RCC 7860 (cell line): ENCODE data around the gene HDAC11.
"Not testable (repeated sequence)": the region's sequence is repeated elsewhere in the genome, so short reads cannot be mapped to it uniquely, and the experiment has no call there.

Source experiments
- DNase-seq: peaks from one replicate; pipeline ENCODE4 v3.0.0-alpha.2; 2015; ENCODE audit warnings: low spot score
- FAIRE-seq: peaks from 2 replicates; lab custom pipeline; 2012; peaks lifted over from hg19 to GRCh38; lab: Jason Lieb, UNC

Gene HDAC11

DNA sequence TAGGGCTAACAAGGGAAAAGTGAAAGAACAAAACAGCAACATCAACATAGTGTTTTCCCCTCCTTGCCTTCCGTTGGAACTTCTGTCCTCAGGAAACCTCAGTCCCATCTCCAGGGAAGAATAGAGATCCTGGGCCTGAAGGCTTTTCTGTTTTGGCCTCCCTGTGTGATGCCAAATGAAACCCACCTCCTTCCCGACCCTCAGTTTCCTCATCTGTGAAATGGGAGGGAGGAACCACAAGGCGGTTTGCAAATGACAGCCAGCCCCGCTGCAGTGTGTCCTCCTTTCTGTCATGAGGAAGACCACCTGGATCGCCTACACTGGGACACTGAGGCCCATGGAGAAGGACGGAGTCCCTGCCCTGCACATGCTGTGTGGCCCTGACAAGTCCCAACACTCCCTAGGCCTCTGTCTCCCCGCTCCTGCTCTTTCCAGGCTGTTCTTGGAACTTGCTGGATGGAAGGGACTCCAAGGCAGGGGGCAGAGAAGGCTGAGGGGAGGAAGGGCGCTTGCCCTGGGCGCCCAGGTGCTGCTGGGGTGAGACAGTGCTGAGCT is 40.3 kb downstream of the HDAC11 start:
- DNase-seq (no peak), FAIRE-seq (no peak)

DNA sequence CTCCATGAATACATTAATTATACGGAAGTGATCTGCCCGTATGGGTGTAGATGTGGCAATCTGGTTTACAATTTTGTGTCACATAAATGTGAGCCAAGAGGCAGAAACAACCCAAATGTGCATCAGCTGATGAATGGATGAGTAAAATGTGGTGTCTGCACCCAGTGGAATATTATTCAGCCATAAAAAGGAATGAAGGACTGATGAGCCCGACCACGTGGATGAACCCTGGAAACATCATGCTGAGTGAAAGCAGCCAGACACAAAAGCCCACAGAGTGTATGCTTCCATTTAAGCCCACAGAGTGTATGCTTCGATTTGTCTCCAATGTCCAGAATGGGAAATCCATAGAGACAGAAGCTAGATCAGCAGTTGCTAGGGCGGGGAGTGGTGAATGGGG is 41.2 kb downstream of the HDAC11 start:
- DNase-seq (no peak), FAIRE-seq (no peak)

DNA sequence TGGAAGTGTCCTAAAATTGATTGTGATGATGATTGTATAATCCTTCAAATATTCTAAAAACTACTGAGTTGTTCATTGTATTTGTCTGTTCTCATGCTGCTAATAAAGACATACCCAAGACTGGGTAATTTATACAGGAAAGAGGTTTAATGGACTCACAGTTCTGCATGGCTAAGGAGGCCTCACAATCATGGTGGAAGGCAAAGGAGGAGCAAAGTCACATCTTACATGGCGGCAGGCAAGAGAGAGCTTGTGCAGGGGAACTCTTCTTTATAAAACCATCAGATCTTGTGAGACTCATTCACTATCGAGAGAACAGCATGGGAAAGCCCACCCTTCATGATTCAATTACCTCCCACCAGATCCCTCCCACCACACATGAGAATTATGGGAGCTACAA is 41.6 kb downstream of the HDAC11 start:
- DNase-seq, FAIRE-seq: not testable (repeated sequence)

DNA sequence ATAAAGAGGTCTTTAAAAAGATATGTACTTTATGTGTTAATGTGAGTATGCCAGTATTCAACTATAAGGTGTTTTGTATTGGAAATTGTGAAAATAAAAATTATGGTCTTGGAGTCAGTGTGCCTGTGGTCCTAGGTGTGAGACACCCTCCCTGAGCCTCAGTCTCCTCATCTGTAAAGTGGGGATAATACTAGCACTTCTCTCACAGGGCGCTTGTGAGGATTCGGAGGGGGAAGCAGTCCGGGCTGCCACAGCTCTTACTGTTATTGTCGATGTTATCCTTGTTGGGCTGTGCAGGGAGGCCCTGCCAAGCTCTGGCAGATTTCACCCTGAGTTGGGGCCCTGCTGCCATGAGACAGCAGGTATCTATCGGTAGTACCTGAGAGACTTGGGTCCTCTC is 42.1 kb downstream of the HDAC11 start:
- no peak for FAIRE-seq
- no peak for DNase-seq

DNA sequence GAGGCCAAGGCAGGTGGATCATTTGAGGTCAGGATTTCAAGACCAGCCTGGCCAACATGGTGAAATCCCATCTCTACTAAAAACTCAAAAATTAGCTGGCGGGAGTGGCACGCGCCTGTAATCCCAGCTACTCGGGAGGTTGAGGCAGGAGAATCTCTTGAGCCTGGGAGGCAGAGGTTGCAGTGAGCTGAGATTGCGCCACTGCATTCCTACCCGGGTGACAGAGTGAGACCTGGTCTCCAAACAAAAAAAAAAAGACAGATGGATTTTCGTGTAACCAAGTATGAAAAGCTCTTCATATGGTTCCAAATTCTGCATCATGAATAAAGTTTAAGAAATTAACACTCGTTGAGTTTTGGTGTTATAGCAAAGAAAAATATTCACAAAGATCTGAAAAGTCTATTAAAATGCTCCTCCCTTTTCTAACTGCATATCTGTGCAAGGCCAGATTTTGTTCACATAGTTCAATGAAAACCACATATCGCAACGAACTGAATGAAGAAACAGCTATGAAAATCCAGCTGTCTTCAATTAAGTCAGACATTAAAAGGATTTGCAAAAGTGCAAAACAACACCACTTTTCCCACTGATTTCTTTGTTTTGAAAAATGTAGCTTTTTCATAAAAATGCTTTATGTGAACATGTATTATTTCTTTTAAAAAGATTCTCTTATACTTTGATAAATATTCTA is 45.0 kb downstream of the HDAC11 start:
- DNase-seq (no peak), FAIRE-seq (no peak)

DNA sequence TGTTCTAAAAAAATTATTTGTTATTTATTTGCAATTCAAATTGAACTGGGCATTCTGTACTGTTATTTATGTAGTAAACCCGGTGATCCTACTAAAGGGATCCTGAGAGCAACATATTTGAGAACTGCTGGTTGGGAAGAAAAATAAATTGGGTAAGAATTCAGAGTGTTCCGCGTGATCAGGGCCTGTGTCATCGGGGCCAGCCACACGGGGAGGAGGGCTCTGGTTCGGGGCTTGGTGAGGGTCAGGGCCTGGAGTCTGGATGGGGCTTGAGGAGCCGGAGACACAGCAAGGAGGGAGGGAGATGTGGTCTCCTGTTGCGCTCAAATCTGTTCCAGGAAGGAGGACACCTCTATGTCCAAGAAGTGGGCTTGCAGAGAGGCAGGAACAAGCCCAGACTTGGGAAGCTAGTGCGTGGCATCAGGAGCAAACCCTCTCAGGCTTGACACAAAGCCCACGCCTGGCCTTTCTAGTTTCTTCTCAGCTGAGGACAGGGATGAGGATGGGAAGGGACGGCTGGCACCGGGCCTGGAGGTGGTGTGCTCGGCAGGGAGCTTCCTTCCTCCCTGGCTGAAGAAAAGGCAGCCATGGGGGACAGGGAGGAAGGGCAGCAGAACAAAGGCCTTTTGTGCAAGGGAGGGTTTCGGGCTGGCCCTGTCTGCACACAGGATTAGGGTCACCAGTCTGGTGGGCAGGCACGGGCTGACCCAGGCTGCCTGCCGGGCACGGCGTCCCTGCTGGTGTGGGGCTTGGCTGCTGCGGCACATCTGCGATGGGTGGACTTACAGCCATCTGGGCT is 45.9 kb downstream of the HDAC11 start:
- no peak for FAIRE-seq
- no peak for DNase-seq

DNA sequence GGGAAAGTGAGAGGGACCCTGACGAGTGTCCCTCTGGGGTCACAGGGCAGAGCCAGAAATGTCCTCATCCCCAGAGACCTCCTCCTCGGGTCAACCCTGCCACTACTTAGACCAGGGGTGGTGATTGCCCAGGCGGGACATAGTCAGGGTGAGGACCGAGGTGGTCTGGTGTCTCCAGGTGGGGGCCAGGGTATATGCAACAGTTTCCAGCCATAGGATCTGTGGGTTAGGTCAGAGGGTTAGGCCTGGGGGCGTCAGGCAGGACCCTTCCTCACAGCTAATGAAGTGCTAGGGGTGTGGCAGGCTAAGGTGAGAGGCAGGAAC is 46.5 kb downstream of the HDAC11 start:
- FAIRE-seq, result no peak
- no peak for DNase-seq

DNA sequence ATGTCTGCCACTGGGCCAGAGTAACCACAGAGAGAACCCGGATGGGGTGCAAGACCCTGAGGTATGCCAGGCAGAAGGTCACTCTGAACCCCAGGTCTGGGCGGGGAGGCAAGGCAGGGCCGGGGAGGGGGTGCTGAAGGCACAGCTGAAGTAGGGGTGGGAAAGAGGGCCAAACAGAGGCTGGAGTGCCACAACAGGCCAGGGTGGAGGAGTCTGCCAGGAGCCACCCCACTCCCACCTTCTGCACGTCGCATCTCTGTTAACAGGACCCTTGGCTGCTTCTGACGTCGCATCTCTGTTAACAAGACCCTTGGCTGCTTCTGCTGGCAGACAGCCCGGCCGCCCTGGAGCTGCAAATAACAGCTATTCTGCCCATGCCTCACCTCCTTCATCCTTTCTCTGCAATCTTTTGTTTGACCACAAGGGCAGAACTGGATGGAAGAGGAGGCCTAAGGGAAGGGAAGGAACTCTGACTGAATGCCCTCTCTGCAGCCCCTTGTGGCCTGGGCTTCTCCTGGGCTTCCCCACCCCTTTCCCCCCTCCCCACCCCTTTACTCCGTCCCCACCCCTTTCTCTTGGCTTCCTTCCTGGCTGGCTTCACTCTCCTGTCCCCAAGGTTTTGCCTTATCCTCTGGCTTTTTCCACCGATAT is 48.2 kb downstream of the HDAC11 start:
- no peak for DNase-seq
- FAIRE-seq, result no peak

DNA sequence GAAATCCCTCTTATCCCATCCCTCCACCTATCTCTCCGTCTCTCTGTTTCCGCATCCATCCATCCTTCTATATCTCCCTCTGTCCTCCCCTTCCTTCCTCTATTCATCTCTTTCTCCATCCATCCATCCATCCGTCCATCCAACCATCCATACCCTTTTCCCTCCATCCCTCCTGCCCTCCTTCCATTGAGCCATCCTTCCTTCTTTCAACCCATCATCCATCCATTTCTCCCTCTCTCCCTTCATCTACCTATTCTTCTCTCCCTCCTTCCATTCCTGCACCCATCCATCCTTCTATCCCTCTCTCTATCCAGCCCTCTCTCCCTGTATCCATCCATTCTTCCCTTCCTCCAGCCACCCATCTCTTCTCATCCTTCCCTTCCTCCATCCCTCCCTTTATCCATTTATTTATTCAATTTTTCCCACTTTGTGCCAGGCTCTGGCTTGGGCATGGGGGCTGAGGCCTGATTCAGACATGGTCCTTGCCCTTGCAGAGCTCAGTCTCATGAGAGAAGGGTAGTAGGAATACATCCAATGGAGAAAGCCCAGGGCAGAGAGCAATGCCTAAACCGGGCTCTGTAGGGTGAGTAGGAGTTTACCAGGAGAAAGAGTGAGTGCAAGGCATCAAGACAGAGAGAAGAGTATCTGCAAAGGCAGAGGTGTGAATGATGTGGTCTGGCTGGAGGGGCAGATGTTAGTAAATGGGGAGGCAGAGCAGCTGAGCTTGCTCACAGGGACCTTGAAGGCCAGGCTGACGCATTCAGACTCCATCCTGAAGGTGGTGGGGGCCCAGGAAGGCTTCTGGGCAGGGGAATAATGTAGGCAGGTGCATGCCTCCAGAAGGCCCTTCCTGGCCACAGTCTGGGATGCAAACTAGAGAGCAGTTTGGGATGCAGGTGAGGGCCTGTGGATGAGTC is 49.3 kb downstream of the HDAC11 start:
- FAIRE-seq (no peak), DNase-seq (no peak)

DNA sequence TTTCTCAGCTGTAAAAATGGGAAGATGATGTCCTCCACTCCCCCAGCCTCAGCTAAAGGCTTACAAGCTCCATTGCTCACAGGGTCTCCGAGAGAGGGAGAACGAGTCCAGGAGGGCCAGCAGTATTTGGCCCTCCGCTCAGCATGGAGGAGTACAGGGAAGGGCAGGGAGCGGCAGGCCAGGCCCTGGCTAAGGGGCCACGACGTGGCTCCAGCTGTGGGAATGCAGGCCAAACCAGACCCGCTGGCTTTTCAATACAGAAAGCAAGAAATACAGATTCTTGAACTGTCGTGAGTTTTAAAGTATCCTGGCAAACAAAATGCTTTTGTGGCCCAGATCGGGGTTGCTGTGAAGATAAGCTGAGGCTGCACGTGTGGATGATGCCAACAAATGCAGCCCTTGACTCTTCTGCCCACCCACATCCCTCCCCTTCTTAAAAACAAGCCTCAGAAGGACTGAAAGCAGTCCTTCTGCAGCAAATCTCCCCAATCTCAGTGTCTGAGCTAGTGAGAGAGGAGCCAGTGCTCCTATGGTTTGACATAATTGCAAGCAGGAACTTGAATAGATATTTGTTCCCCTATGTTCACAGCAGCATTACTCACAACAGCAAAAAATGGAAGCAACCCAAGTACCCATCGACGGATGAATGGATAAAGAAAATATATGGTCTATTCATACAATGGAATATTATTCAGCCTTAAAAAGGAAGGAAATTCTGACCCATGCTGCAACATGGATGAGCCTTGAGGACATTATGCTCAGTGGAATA is 50.3 kb downstream of the HDAC11 start:
- FAIRE-seq (no peak), DNase-seq (no peak)

DNA sequence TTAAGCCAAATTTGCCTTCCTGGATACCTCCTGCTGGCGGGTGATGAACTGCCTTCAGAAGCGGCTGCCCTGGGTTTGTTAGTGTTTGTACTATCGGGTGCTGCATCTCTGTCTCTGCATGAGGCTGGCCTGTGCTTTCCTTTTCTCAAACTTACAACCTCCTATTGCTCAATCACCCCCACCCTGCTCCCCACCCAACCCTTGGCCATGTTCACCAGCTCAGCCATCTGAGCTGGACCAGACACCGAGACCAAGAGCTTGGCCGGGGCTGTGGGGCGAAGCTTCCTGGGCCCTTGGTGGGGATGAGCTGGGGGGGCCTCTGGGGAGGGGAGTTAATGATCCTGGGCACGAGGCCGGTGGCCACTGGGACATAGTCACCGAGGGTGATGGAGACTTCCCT is 52.0 kb downstream of the HDAC11 start:
- no peak for FAIRE-seq
- DNase-seq, result no peak

DNA sequence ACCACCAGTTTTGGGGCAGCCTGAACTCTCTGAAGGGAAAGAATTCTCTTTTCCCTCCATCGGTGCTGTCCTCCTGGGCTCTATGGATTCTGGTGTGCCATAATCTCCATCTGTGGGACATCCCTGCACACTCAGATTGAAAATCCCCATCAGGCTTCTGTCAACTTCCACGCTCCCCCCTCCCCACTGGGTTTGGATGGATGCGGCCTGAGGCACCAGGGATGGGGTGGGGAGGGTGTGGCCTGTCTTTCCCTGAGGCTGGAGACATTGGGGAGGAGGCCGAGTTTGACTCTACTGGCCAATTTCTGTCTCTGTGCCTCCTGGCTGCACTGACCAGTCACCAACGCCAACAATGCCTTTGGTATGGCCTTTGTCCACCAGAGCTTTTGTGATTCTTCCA is 52.5 kb downstream of the HDAC11 start:
- no peak for FAIRE-seq
- no peak for DNase-seq

DNA sequence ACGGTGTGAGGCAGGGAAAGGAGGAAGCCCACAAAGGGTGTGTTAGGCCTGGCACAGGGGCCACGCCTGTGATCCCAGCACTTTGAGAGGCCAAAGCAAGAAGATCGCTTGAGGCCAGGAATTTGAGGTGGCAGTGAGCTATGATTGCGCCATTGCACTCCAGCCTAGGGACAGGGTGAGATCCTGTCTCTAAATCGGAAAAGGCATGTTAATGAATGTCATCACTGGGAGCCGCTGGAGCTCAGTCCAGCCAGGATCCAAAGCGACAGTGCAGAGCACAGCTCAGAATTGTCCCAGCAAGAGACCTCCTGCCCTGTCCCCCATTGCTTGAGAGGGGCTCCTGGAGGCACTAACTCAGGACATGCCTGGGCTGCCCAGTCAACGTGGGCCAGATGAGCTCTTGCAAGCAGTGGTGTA is 53.8 kb downstream of the HDAC11 start:
- DNase-seq (no peak), FAIRE-seq (no peak)

DNA sequence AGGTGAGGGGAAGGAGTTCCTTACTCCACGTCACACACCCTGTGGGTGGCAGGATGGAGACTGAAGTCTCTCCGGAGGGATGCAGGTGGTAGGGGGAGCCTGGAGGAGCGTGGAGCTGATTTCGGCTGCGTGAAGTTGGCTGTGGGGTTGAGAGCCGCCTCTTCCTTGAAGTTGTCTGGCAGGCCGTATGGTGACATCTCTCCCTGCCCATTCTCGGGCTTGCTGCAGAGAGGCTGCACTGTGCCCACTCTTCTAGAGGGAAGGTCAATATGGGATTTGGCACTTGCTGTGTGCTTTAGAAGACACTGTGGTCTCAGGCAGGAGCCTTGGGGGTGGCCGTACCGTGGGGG is 55.4 kb downstream of the HDAC11 start:
- no peak for FAIRE-seq
- no peak for DNase-seq

DNA sequence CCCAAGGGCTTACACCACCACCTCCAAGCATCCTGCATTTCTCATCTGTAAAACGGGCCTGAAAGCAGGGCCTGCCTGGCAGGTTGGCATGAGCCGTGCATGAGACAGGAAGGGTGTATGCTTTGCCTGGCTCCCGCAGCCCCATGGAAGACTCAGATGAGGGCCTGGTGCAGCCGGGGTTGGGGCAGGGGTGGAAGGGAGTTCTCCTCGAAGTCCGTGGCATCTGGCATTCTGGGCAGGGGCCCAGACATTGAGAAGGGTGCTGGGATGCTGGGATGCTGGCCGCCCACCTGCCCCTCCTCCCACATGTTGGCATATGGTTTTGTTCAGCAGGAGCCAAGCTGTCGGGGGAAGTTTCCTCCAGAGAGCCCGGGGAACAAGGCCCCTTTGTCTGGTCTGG is 55.8 kb downstream of the HDAC11 start:
- no peak for DNase-seq
- FAIRE-seq, result no peak

DNA sequence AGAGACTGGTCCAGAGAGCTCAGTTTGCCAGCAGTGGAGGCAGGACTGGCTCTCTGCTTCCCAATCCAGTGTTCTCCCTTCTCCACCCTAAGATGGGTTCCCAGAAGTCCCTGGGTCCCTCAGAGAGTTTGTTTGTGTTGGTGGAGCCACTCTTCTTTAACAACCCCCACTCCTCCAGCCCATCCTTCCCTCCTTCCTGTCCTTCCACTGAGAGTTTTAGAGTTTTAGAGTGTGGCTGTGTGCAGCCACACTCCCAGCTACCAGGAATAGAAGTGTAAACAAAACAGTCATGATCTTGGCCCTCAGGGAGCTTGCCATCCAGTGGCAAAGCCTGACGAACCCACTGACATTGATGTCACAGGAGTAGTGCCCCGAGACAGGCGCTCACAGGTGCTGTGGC is 56.3 kb downstream of the HDAC11 start:
- FAIRE-seq, result no peak

DNA sequence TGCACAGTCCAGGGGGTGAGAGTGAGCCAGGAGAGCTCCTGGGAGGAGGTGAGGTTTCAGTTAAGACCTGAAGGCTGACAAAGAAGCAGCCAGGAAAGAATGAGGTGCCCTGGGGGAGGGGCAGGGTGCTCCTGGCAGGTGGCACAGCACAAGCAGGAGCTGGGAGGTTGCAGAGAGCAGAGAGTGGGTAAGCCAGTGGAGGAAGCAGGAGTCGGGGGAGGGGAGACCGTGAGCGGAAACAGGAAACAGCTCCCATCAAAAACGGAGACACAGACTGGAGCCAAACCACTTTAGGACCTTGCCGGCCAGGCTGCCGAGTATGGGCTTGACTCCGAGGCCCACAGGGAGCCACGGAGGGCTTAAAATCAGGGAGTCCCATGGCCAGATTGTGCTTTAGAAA is 56.7 kb downstream of the HDAC11 start:
- FAIRE-seq (no peak), DNase-seq (no peak)

More for the DNA sequence above, 56.3 kb downstream of the HDAC11 start:
- DNase-seq, result no peak

DNA sequence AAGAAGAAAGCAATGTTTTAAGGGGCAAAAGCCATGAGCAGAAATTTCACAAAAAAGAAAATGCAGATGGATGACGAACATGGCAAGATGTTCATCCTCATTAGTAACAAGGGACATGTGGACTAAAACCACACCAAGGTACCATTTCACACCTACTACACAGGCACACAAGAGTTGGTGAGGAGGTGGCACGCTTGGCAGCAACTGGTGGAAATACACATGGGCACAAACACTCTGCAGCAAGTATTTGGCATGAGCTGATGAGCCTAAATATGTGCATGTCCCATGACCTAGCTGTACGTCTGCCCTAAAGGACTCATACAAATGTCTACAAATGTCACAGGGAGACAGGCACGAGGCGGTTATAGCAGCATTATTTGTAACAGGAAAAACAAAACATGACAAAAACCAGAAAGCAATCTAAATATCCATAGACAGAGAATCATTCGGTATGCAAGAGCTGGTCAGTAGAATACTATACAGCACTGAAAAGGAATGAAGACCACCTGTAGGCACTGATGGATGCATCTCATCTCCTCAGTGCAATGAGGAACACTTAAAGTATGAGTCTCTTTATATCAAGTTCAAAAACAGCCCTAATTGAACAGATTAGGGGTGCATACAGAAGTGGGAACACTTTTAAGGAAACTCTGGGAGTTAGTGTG is 57.3 kb downstream of the HDAC11 start:
- DNase-seq, result no peak
- no peak for FAIRE-seq

DNA sequence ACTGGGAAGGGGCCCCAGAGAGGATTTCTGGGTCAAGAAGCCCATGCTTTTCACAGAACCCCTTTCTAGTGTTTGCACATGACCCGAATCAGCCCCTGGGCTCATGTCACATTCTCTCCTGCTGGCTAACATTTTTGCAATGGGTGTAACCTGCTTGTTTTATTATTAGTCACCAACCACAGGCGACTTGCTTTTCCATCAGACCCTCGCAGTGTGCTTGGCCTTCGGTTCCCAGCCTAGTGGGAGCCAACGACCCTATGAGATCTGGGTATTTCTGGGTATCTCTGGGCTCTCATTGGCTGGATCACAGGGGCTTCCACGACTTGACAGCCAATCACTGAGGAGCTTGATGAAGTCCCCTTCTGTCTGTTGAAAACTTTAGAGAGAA is 57.8 kb downstream of the HDAC11 start:
- DNase-seq (peak; percentile 83), FAIRE-seq (peak; percentile 73)
